Measurements from ENCODE around the gene PRPF31. TPM values are rescaled to one million over a fixed set of nuclear protein-coding genes. Genes with fewer than 3 reads are reported as not detected.

Gene PRPF31
- total and polyA plus RNA-seq, 9 of the 15 experiments (the other 6 are each of a cell fraction or from before 2014, with no cell fraction given), result 5.8 to 92.2 (median 69.2) TPM

- TF ChIP-seq HOMEZ (CRISPR knock-in tag; IDR thresholded peaks at IDR 0.05) (no peak), ZNF12 (CRISPR knock-in tag; IDR thresholded peaks at IDR 0.05) (0 out of 2 replicates have a peak, but pooled peaks have one; percentile 43), TRIM24 (IDR thresholded peaks at IDR 0.05) (no peak), ZNF184 (CRISPR knock-in tag; IDR thresholded peaks at IDR 0.05) (no peak), POLR2A (conservative IDR thresholded peaks at IDR 0.05) (peak; percentile 89), NR4A1 (CRISPR knock-in tag; IDR thresholded peaks at IDR 0.05) (no peak), NR4A1 (tag; IDR thresholded peaks at IDR 0.05) (no peak), IFI16 (CRISPR knock-in tag; IDR thresholded peaks at IDR 0.05) (no peak), JUNB (CRISPR knock-in tag; conservative IDR thresholded peaks at IDR 0.05) (no peak), MIER1 (IDR thresholded peaks at IDR 0.05; ENCODE audit: low read depth) (no peak), CUX1 (CRISPR knock-in tag; IDR thresholded peaks at IDR 0.05) (no peak), ZBTB1 (CRISPR knock-in tag; IDR thresholded peaks at IDR 0.05; ENCODE audit: borderline replicate concordance, low read depth) (no peak), ZNF551 (CRISPR knock-in tag; IDR thresholded peaks at IDR 0.05) (no peak), MEF2D (tag; conservative IDR thresholded peaks at IDR 0.05; ENCODE audit: low read depth) (no peak)
- TF ChIP-seq, protein P1, sequence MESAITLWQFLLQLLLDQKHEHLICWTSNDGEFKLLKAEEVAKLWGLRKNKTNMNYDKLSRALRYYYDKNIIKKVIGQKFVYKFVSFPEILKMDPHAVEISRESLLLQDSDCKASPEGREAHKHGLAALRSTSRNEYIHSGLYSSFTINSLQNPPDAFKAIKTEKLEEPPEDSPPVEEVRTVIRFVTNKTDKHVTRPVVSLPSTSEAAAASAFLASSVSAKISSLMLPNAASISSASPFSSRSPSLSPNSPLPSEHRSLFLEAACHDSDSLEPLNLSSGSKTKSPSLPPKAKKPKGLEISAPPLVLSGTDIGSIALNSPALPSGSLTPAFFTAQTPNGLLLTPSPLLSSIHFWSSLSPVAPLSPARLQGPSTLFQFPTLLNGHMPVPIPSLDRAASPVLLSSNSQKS (CRISPR knock-in tag; IDR thresholded peaks at IDR 0.05), result no peak
- TF ChIP-seq, protein P2, sequence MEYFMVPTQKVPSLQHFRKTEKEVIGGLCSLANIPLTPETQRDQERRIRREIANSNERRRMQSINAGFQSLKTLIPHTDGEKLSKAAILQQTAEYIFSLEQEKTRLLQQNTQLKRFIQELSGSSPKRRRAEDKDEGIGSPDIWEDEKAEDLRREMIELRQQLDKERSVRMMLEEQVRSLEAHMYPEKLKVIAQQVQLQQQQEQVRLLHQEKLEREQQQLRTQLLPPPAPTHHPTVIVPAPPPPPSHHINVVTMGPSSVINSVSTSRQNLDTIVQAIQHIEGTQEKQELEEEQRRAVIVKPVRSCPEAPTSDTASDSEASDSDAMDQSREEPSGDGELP (CRISPR knock-in tag; IDR thresholded peaks at IDR 0.05; ENCODE audit: borderline replicate concordance), result peak; percentile 65
- TF ChIP-seq, protein P3, sequence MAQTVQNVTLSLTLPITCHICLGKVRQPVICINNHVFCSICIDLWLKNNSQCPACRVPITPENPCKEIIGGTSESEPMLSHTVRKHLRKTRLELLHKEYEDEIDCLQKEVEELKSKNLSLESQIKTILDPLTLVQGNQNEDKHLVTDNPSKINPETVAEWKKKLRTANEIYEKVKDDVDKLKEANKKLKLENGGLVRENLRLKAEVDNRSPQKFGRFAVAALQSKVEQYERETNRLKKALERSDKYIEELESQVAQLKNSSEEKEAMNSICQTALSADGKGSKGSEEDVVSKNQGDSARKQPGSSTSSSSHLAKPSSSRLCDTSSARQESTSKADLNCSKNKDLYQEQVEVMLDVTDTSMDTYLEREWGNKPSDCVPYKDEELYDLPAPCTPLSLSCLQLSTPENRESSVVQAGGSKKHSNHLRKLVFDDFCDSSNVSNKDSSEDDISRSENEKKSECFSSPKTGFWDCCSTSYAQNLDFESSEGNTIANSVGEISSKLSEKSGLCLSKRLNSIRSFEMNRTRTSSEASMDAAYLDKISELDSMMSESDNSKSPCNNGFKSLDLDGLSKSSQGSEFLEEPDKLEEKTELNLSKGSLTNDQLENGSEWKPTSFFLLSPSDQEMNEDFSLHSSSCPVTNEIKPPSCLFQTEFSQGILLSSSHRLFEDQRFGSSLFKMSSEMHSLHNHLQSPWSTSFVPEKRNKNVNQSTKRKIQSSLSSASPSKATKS (CRISPR knock-in tag; IDR thresholded peaks at IDR 0.05), result no peak
These were observed 44.0 kb downstream of the PRPF31 start, which contains the start of gene LENG1 (continued) for GRCh38 chr19:54159352-54160181.
